COLO829 (cell line): ENCODE results near the gene CLTB.
A peak's percentile ranks its signal among the peaks of the same experiment; 100 is the strongest.
"Not testable (repeated sequence)": the region's sequence is repeated elsewhere in the genome, so short reads cannot be mapped to it uniquely, and the experiment has no call there.

Source experiments
- DNase-seq: peaks from one replicate; pipeline ENCODE4 v3.0.0; 2012; ENCODE audit warnings: low spot score

The CLTB gene, protein sequence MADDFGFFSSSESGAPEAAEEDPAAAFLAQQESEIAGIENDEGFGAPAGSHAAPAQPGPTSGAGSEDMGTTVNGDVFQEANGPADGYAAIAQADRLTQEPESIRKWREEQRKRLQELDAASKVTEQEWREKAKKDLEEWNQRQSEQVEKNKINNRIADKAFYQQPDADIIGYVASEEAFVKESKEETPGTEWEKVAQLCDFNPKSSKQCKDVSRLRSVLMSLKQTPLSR

DNA sequence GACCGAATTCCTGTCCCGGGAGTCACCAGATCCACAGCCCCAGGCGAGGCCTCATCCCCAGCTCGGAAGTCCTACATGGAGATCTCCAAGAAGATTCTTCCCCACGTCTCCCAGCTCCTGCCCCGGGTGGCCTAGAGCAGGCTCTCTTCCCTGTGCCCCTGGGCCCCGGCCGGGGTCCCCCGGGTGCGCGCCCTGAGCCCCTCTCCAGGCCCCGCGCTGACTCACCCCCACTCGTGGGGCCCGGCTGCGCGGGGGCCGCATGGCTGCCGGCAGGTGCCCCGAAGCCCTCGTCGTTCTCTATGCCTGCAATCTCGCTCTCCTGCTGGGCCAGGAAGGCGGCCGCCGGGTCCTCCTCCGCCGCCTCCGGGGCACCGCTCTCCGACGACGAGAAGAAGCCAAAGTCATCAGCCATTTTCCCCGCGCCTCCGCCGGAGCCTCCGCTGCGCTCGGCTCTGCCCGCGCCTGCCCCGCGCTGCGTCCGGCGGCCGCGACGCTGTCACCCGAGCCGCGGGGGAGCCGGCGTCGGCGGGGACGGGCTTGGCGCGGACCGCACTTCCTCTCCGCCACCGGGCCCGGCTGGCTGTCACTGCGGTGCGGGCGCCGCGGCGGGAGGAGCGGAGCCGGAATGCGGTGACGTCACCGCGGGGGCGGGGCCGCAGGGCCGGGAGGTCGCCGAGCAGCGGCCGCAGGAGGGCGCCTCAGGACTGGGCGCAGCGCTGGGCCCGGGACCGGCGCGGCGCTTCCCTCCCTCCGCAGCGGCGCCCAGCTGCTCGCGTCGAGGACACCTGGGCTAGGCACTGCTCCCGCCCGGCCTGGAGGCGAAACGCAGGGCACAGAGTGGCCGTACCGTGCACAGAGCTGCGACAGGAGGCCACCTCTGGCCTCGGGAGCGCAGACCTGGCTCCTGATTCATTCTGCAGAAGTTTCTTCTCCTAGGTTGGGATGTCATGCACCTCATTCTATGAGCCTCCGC, at the start of gene CLTB:
Gene CLTB (minus strand): TSS at position 588 of the 973 bp plus-strand sequence. CDS start 176 bp downstream, at position 412.
- peak; percentile 66 for DNase-seq

DNA sequence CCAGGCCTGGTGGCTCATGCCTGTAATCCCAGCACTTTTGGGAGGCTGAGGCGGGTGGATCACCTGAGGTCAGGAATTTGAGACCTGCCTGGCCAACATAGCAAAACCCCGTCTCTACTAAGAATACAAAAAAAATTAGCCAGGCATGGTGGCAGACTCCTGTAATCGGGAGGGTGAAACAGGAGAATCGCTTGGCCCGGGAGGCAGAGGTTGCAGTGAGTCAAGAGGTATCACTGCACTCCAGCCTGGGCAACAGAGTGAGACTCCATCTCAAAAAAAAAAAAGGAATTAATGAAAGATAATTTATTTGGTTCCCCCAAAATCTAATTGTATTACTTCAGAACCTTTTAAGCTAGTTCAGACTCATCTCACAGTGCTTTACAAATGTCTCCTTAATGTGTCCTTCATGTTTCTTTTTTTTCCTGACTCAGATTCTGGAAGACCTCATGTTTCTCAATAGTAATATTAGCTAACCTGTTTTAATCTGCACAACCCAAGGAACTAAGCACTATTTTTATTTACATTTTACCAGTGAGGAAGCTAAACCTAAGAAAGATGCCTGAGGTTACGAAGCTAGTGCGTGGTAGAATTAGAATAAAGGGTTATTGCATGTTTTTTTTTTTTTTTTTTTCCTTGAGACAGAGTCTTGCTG, 46.9 kb upstream of the CLTB start:
- DNase-seq, result no peak

DNA sequence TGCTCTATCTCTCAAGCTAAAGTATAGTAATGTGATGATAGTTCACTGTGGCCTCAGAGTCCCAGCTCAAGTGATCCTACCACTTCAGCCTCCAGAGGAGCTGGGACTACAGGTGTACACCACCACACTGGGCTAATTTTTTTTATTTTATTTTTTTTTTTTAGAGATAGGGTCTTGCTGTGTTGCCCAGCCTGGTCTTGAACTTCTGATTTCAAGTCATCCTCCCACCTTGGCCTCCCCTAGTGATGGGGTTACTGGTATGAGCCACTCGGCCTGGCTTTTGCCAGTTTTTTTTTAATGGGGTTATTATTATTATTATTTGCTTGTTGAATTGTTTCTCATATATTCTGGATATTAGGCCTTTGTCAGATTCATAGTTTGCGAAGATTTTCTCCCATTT, 45.0 kb upstream of the CLTB start:
- DNase-seq, result no peak

GRCh38 chr5:176458904-176459561, 42.7 kb upstream of the CLTB start:
- no peak for DNase-seq

- no peak for DNase-seq
Observed at GRCh38 chr5:176454724-176455394, 38.5 kb upstream of the CLTB start.

- DNase-seq, result no peak
Observed at GRCh38 chr5:176450077-176450476, 33.7 kb upstream of the CLTB start.

DNA sequence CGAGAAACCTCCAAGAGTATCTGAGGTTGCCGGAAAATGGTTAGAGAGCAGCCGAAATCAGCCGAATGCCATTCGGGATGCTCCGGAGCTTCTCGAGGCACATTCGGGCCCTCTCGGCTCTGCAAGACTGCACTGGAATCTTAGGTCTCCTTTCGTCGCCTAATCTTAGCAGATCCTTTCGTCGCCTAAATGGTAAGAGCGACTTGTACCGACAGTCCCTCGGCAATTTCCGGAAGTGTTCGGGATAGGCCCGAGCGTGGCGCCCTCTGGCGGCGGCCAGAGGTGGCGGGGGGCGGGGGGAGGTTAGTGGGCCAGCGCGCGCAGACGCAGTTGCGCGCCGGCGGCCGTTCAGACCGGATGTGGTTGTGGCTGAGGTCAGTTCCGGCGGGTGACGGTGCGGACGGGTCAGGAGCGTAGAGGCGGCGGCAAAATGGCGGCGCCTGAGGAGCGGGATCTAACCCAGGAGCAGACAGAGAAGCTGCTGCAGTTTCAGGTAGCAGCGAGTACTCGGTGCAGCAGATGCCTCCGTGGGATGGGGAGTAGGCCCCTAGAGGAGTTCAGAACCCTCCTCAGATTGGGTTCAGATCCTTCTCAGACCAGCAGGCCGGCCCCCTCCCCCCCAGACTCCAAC, 31.8 kb upstream of the CLTB start, which contains the start of gene FAF2:
Gene FAF2 (plus strand): TSS at position 408 of the 631 bp plus-strand sequence. CDS start 23 bp downstream, at position 431.
- DNase-seq, result peak; percentile 99

DNA sequence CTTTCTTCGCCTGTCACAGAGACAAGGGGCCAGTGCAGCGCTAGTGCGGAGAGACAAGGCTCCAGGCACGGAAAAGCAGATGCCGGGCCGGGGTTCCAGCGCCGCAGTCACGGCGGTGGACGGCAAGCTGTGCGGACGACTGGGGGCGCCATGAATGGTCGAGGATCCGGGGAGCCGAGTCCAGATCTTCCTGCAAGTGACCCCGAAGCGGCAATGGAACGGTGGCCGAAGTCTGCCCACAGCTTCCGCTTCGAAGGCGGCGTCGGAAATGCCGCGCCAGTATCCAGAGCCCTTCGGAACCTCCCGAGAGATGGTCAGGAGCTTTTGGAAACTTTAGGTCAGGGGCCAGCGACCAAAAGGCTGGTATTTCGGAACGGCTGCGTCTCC, 31.2 kb upstream of the CLTB start:
- DNase-seq, result no peak

- no peak for DNase-seq
Observed at GRCh38 chr5:176446884-176447590, 30.7 kb upstream of the CLTB start.

- DNase-seq, result no peak
Observed at GRCh38 chr5:176446028-176446665, 29.8 kb upstream of the CLTB start.

DNA sequence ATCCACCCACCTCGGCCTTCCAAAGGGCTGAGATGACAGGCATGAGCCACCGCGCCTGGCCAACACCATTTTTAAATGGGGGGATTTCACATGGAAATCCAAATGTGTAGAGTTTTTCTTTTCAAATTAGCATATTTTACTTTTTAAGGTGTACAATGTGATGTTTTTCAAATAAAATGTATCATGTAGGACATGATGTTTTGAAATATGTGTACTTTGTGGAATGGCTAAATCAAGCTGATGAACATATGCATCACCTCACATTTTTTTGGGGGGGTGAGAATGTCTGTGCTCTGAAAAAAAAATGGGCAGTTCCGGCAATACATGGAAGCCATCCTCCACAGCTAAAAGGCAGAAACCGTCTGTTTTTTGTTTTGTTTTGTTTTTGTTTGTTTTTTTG, 28.4 kb upstream of the CLTB start:
- DNase-seq, result no peak

- not testable (repeated sequence) for DNase-seq
Observed at GRCh38 chr5:176442911-176443310, 26.6 kb upstream of the CLTB start.

GRCh38 chr5:176441921-176442323, 25.6 kb upstream of the CLTB start:
- no peak for DNase-seq

DNA sequence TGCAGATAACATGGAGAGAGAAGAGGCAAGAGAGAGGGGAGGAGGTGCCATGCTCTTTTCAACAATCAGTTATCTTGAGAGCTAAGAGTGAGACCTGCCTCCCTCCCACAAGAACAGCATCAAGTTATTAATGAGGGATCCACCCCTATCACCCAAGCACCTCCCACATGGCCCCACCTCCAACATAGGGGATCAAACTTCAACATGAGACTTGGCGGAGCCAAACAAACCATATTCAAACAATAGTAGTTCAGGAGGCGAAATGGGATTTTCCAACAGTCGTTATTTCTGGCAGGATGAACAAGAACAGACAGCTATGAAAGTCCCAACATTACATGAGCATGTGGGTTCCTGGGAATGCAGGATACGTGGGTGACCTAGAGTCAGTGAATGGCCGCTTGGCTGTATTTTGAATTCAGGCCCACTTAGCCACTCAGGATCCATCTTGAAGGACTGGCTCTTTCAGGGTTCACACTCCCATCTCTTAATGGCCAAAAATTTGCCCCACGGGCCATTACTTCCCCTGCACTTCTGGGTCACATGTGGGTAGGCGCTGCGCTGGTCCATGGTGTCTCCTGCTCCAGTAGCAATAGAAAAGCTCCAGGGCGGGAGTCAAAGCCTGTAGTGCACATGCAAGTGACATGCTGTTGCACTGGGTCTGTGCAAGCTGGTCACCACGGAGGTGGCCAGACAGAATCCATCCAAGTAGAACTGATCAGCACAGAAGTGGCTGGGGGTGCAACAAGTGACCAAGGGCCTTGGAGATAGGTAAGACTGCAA, 24.8 kb upstream of the CLTB start:
- DNase-seq, result no peak

- DNase-seq, result no peak
Observed at GRCh38 chr5:176438959-176439757, 22.8 kb upstream of the CLTB start.

GRCh38 chr5:176436656-176437055, 20.3 kb upstream of the CLTB start:
- DNase-seq, result no peak

- no peak for DNase-seq
Observed at GRCh38 chr5:176432707-176433106, 16.4 kb upstream of the CLTB start.

- no peak for DNase-seq
Observed at GRCh38 chr5:176429972-176430371, 13.6 kb upstream of the CLTB start.
